HepG2 (cell line): ENCODE measurements around the gene MOCS1. TPM values are rescaled to one million over a fixed set of nuclear protein-coding genes. Genes with fewer than 3 reads are reported as not detected.

Source experiments
- ATAC-seq: fragments of 200-7000 bp; cut with Tn5 transposase; 3 replicates; pipeline ENCODE4 v1.9.1; 2020; ENCODE audit warnings: mild to moderate bottlenecking, moderate library complexity
- BruUV-seq: library from RNA; stranded (reverse); fragments of 400-500 nt; replicated peaks from 2 replicates; lab custom pipeline; 2021; lab: Mats Ljungman, UMichigan
- CTCF ChIA-PET: fragments of 300-600 bp; formaldehyde crosslinking; extraction: SDS; loops from one replicate; lab custom pipeline; 2021; ENCODE audit warnings: low total read pairs, inconsistent platforms, low intra/inter-chr PET ratio; lab: Yijun Ruan, JAX
- POLR2A ChIA-PET: fragments of 350-600 bp; sonication (Branson Sonifier 250); formaldehyde crosslinking; loops from one replicate; lab custom pipeline; 2020; ENCODE audit warnings: antibody characterized with exemption, inconsistent platforms; lab: Yijun Ruan, JAX
- DNase-seq: peaks from one replicate; pipeline ENCODE4 v3.0.0-alpha.2; 2015; ENCODE audit warnings: low spot score
- FAIRE-seq: peaks from 3 replicates; lab custom pipeline; 2011; peaks lifted over from hg19 to GRCh38; lab: Jason Lieb, UNC
- H2AFZ ChIP-seq: one replicate; pipeline ENCODE4 v1.6.1; 2011; ENCODE audit warnings: low read length, inconsistent platforms
- H3K27ac ChIP-seq: fragments of 300-600 bp; 3 replicates; pipeline ENCODE4 v1.8.0; 2011; ENCODE audit warnings: mixed run types, mild to moderate bottlenecking, mixed read lengths, low read length, inconsistent platforms; ENCODE audit not compliant: insufficient read depth; ENCODE audit errors: extremely low read length
- H3K27me3 ChIP-seq, 2 experiments: fragments of 200-600 bp in 1 of 2; 2 replicates in 1 of 2; 3 replicates in 1 of 2; pipeline versions ENCODE4 v1.6.0 to v1.8.0; 2011; ENCODE audit warnings: low read length in 2 of 2, mild to moderate bottlenecking in 2 of 2, moderate library complexity in 2 of 2, inconsistent platforms in 1 of 2; ENCODE audit not compliant: insufficient read depth in 2 of 2, control insufficient read depth in 1 of 2
- H3K36me3 ChIP-seq, 2 experiments: fragments of 200-600 bp in 1 of 2; replicated peaks in 1 of 2; 2 replicates in 1 of 2; 3 replicates in 1 of 2; pipeline versions ENCODE4 v1.5.1 to v1.8.0; 2011; ENCODE audit warnings: low read length in 2 of 2, inconsistent platforms in 1 of 2; ENCODE audit not compliant: insufficient read depth in 2 of 2, control insufficient read depth in 1 of 2
- H3K4me1 ChIP-seq: 2 replicates; pipeline ENCODE4 v1.5.1; 2012; ENCODE audit warnings: low read length, inconsistent platforms; ENCODE audit not compliant: insufficient read depth
- H3K4me2 ChIP-seq: 2 replicates; pipeline ENCODE4 v1.6.0; 2011; ENCODE audit warnings: low read depth, low read length, inconsistent platforms
- H3K4me3 ChIP-seq, 3 experiments: fragments of 200-600 bp in 1 of 3; sonication (generic), shearing (Covaris generic) in 1 of 3; replicated peaks in 1 of 3; 2 replicates each; pipeline ENCODE4 v1.5.1; 2011 to 2016; ENCODE audit warnings: low read length in 3 of 3, inconsistent platforms in 2 of 3, low read depth in 2 of 3, mild to moderate bottlenecking in 2 of 3, control low read depth in 1 of 3, mixed read lengths in 1 of 3; ENCODE audit not compliant: insufficient read depth in 1 of 3
- H3K79me2 ChIP-seq: one replicate; pipeline ENCODE4 v1.6.1; 2011; ENCODE audit warnings: low read length, inconsistent platforms; ENCODE audit not compliant: insufficient read depth
- H3K9ac ChIP-seq: 2 replicates; pipeline ENCODE4 v1.6.0; 2011; ENCODE audit warnings: mild to moderate bottlenecking, low read depth, low read length, inconsistent platforms; ENCODE audit not compliant: insufficient read depth
- H3K9me3 ChIP-seq: 2 replicates; pipeline ENCODE4 v1.5.1; 2012; ENCODE audit warnings: mild to moderate bottlenecking, low read length
- H4K20me1 ChIP-seq: 2 replicates; pipeline ENCODE4 v1.6.0; 2011; ENCODE audit warnings: inconsistent platforms, mild to moderate bottlenecking, low read length, moderate library complexity; ENCODE audit not compliant: insufficient read depth
- HBP1 ChIP-seq: IDR thresholded peaks from 2 replicates; pipeline ENCODE4 v1.6.1; 2016; ENCODE audit warnings: low read depth, control low read depth
- ISL2 ChIP-seq: sonication (generic); formaldehyde crosslinking; IDR thresholded peaks from 2 replicates; pipeline ENCODE4 v1.5.0; 2020; ENCODE audit warnings: missing genetic modification reagents
- JDP2 ChIP-seq: sonication (generic); formaldehyde crosslinking; IDR thresholded peaks from 2 replicates; pipeline ENCODE4 v1.8.1; 2022; ENCODE audit warnings: missing genetic modification reagents, borderline replicate concordance
- TFAP4 ChIP-seq: sonication (generic); IDR thresholded peaks from 2 replicates; pipeline ENCODE4 v1.6.1; 2016; ENCODE audit warnings: low read depth, borderline replicate concordance
- ZBTB14 ChIP-seq: sonication (generic); formaldehyde crosslinking; IDR thresholded peaks from 2 replicates; pipeline ENCODE4 v1.4.0; 2020; ENCODE audit warnings: missing genetic modification reagents
- ZKSCAN8 ChIP-seq: IDR thresholded peaks from 2 replicates; pipeline ENCODE4 v1.6.1; 2016; ENCODE audit warnings: borderline replicate concordance, missing genetic modification reagents, missing compliant biosample characterization
- ZNF589 ChIP-seq: sonication (generic); formaldehyde crosslinking; conservative IDR thresholded peaks from 2 replicates; pipeline ENCODE4 v1.8.0; 2022; ENCODE audit warnings: mild to moderate bottlenecking, moderate library complexity, missing genetic modification reagents
- WGBS: methylation state at CpG from one replicate; pipeline ENCODE4 v1.1.6; 2017; ENCODE audit warnings: low lambda C conversion rate; 5-methylcytosine and 5-hydroxymethylcytosine counted together
- in situ Hi-C: cut with HindIII; loops from 2 replicates; pipeline ENCODE4 v1.10.0; 2017; ENCODE audit warnings: low pct_unique_long_range_greater_than_20kb; ENCODE audit not compliant: extremely low pct_ligation_motif_present
- intact Hi-C: fragments of 100-400 bp; cut with micrococcal nuclease; formaldehyde crosslinking; loops from one replicate; pipeline ENCODE4 v1.10.0; 2022; ENCODE audit not compliant: unreplicated experiment
- polyA plus RNA-seq, 8 experiments: library from polyadenylated mRNA; depleted of rRNA in 3 of 8; stranded (reverse) in 7 of 8; unstranded in 1 of 8; fragments of >200 nt; fragmentation: Illumina TruSeq in 4 of 8; extraction: Trizol in 4 of 8; gene quantifications; 2 replicates each; pipeline versions ENCODE4 v1.2.1 to v1.2.3, GENCODE V29; 2011 to 2016; ENCODE audit warnings: low read depth in 4 of 8, missing spikeins in 1 of 8, mixed read lengths in 1 of 8; ENCODE audit not compliant: insufficient read depth in 1 of 8
- total RNA-seq, 5 experiments: library from RNA; depleted of rRNA; stranded (reverse); fragments of >200 nt; fragmentation: Illumina TruSeq; extraction: Trizol; gene quantifications; 2 replicates each; pipeline ENCODE4 v1.2.3, GENCODE V29; 2016; ENCODE audit warnings: low read depth in 1 of 5

The MOCS1 gene
- total and polyA plus RNA-seq, 2 of the 13 experiments (the other 11 are each of a cell fraction or from before 2014, with no cell fraction given), result 5.3 to 11.7 TPM

DNA sequence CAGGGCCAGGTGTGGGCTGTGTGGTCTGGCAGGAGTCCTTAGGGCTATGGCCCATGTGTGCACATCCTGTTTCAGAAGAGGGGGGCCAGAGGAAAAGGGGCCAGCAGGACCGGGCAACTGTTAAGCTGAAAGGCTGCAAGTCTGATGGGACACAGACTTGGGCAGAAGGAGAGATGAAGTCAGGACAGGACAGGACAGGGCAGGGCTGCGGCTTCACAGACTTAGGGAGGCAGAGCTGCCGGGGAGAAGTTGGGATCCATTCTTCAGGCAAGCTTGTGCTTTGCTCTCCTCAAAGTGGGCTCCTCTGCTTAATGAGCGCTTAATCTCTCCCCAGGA is 28.7 kb downstream of the MOCS1 start:
- Histone ChIP-seq H3K27me3 (no peaks in the 10 kb centered on the region), H4K20me1 (no peaks in the 10 kb centered on the region), H3K36me3 (no peaks in the 10 kb centered on the region), H3K4me3 (no peak overlapping the region), H3K4me2 (no peak overlapping the region), H3K4me1 (no peaks in the 10 kb centered on the region), H3K9me3 (no peaks in the 10 kb centered on the region), H3K27ac (no peak overlapping the region), H3K9ac (no peak overlapping the region), H2AFZ (no peak overlapping the region), H3K79me2 (no peaks in the 10 kb centered on the region)
- FAIRE-seq (no peak), DNase-seq (no peak), ATAC-seq (no peak)
- no TSS peak for BruUV-seq
- CTCF ChIA-PET, result no interaction called here
- intact Hi-C loops, result no loop called here
- in situ Hi-C loops, result no loop called here
- 98% methylated on average over 4 of the region's 4 CpGs for WGBS
- POLR2A ChIA-PET, result no interaction called here
- TF ChIP-seq ISL2, result no peak
- no peak for TF ChIP-seq TFAP4

GRCh38 chr6:39904946-39905639 is 29.2 kb downstream of the MOCS1 start:
- BruUV-seq, result no TSS peak
- DNase-seq (no peak), FAIRE-seq (no peak)
- ChIA-PET CTCF (no interaction called here), POLR2A (no interaction called here)
- in situ Hi-C loops, result no loop called here
- no peaks in the 10 kb centered on the region for H3K79me2 ChIP-seq
- no peaks in the 10 kb centered on the region for H3K27me3 ChIP-seq
- no peak overlapping the region for H2AFZ ChIP-seq
- H3K9ac ChIP-seq, result no peak overlapping the region
- no peaks in the 10 kb centered on the region for H3K4me1 ChIP-seq
- TF ChIP-seq ISL2 (no peak), ZNF589 (CRISPR knock-in tag) (no peak), ZBTB14 (CRISPR knock-in tag) (no peak), JDP2 (no peak), HBP1 (CRISPR knock-in tag) (no peak), ZKSCAN8 (CRISPR knock-in tag) (no peak)
- TF ChIP-seq, all 625 proteins: peak for 0
- 93% methylated on average over 4 of the region's 4 CpGs for WGBS
- Histone ChIP-seq H3K4me3 (no peak overlapping the region), H3K27ac (no peak overlapping the region), H4K20me1 (no peaks in the 10 kb centered on the region), H3K9me3 (no peaks in the 10 kb centered on the region), H3K36me3 (no peaks in the 10 kb centered on the region), H3K4me2 (no peak overlapping the region)
- intact Hi-C loops, result no loop called here
- no peak for ATAC-seq
